SH-SY5Y (cell line): ENCODE results near the gene LAIR2.

Experiments
- GATA2 ChIP-seq: IDR thresholded peaks from 2 replicates; pipeline ENCODE4 v1.6.1; 2011; ENCODE audit warnings: mild to moderate bottlenecking, low read depth, low read length
- GATA3 ChIP-seq: IDR thresholded peaks from 2 replicates; pipeline ENCODE4 v1.6.1; 2011; ENCODE audit warnings: low read depth, mild to moderate bottlenecking, low read length, moderate library complexity

GRCh38 chr19:54521860-54522513 lies 19.4 kb downstream of the LAIR2 start:
- TF ChIP-seq GATA2 (no peak), GATA3 (no peak)
